ENCODE results near the gene CDH23. TPM values are rescaled to one million over a fixed set of nuclear protein-coding genes. Genes with fewer than 3 reads are reported as not detected.

Gene CDH23
- polyA plus RNA-seq, 1 donor (not counting 4 experiments of a cell fraction or from before 2014, with no cell fraction given), result 0.01 TPM

DNA sequence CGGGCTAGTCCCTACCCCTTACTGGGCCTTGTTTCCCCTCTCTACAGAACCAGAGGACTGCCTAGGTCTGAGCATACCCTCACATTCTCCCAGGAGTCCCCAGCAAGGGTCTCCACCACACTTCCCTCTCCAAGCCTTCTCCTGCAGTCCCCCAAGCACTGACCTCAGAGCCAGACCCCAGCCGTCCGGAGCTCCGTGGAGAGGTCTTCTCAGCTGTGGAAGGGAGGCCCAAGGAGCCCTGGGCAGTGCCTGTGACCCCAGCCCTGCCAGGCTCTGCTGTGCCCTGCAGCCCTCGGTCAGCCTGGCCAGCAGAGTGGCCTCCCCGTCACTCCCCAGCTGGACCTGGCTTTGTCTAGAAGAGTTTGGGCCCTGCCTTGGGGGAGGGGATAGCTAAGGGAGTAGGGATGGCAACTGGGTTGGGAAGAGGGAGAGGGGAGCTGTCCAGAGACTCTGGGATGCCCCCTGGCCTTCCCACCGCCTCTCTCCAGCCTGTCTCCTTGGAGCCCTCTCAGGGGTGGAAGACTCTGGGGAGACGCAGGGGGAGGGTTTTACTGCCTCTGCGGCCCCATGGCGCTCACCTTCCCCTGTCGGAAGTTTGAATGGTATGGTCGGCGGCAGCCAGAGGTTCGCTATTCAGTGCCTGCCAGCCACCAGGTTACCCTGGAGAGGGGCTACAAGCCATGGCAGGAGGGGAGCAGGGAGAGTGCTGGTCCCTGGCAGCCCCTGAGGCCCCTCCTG lies 322.9 kb downstream of the CDH23 start, which contains the start of gene C10orf105:
Gene C10orf105 (minus strand): TSS at position 315 of the 738 bp plus-strand sequence. CDS start 3,441 bp downstream, outside the sequence.
- no peak for TF ChIP-seq EZH2 (IDR thresholded peaks at IDR 0.05; ENCODE audit: low read length)
- TF ChIP-seq, protein P1, sequence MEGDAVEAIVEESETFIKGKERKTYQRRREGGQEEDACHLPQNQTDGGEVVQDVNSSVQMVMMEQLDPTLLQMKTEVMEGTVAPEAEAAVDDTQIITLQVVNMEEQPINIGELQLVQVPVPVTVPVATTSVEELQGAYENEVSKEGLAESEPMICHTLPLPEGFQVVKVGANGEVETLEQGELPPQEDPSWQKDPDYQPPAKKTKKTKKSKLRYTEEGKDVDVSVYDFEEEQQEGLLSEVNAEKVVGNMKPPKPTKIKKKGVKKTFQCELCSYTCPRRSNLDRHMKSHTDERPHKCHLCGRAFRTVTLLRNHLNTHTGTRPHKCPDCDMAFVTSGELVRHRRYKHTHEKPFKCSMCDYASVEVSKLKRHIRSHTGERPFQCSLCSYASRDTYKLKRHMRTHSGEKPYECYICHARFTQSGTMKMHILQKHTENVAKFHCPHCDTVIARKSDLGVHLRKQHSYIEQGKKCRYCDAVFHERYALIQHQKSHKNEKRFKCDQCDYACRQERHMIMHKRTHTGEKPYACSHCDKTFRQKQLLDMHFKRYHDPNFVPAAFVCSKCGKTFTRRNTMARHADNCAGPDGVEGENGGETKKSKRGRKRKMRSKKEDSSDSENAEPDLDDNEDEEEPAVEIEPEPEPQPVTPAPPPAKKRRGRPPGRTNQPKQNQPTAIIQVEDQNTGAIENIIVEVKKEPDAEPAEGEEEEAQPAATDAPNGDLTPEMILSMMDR (optimal IDR thresholded peaks at IDR 0.05 in 1 of 3, IDR thresholded peaks at IDR 0.05 in 1 of 3, conservative IDR thresholded peaks at IDR 0.05 in 1 of 3; ENCODE audit: extremely low read depth in 1 of 3, insufficient read depth in 2 of 3, low read length in 3 of 3), result no peak
- H4K20me1 ChIP-seq (ENCODE audit: control insufficient read depth, extremely low read depth, insufficient read depth, low read length), result no peaks in the 10 kb centered on the region
- H3K4me1 ChIP-seq (ENCODE audit: control insufficient read depth, extremely low read depth, insufficient read depth, low read length), result peaks cover 3% of the 10 kb centered on the region
- H3K9ac ChIP-seq (ENCODE audit: control insufficient read depth, extremely low read depth, insufficient read depth, low read length), result no peak within 1 kb of the TSS
- H3K4me2 ChIP-seq (ENCODE audit: control insufficient read depth, extremely low read depth, insufficient read depth, low read depth, low read length), result no peak within 1 kb of the TSS
- H3K4me3 ChIP-seq (ENCODE audit: control insufficient read depth in 2 of 3, extremely low read depth in 1 of 3, insufficient read depth in 2 of 3, low read depth in 1 of 3, low read length in 3 of 3), result no peak within 1 kb of the TSS
- no peaks in the 10 kb centered on the region for H3K9me3 ChIP-seq (ENCODE audit: control insufficient read depth, low read depth, low read length)
- no peaks in the 10 kb centered on the region for H3K79me2 ChIP-seq (ENCODE audit: control insufficient read depth, insufficient read depth, low read length)
- H2AFZ ChIP-seq (ENCODE audit: control insufficient read depth, low read length), result no peak within 1 kb of the TSS
- DNase-seq (ENCODE audit: low read depth, low spot score), result no peak
- dilution Hi-C loops (cut with MboI; ENCODE audit: extremely low pct_ligation_motif_present, low sequenced_read_pairs), result no loop called here
- no peaks in the 10 kb centered on the region for H3K36me3 ChIP-seq (ENCODE audit: control insufficient read depth in 2 of 2, extremely low read depth in 1 of 2, insufficient read depth in 2 of 2, low read length in 2 of 2)
- no peaks in the 10 kb centered on the region for H3K27me3 ChIP-seq (ENCODE audit: control insufficient read depth, extremely low read depth, insufficient read depth, low read length)
- no peak for FAIRE-seq
- no peaks in the 10 kb centered on the region for H3K9me1 ChIP-seq (ENCODE audit: control insufficient read depth, extremely low read depth, insufficient read depth, low read length)
- no peak within 1 kb of the TSS for H3K27ac ChIP-seq (ENCODE audit: control insufficient read depth, insufficient read depth, low read length)

DNA sequence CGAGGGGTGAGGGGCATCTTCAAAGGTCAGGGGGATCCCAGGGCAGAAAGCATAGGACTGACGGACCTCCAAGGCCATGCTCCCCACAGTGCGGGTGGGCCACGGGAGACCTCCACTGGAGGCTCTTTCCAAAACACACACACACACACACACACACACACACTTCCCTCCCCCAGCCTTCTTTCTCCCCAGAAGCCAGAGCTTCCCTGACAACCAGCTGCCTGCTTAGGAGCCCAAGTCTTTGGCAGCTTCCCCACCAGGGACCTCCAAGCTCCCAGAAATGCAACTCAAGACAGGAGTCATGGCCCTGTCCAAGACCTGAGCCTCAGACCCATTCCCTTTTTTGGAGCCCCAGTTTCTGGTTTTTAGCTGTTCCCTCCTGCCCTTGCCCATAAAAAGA lies 323.6 kb downstream of the CDH23 start:
- Histone ChIP-seq H3K27me3 (ENCODE audit: control insufficient read depth, extremely low read depth, insufficient read depth, low read length) (no peaks in the 10 kb centered on the region), H3K4me3 (ENCODE audit: control insufficient read depth in 2 of 3, extremely low read depth in 1 of 3, insufficient read depth in 2 of 3, low read depth in 1 of 3, low read length in 3 of 3) (no peak overlapping the region), H3K4me2 (ENCODE audit: control insufficient read depth, extremely low read depth, insufficient read depth, low read depth, low read length) (no peak overlapping the region), H3K9me1 (ENCODE audit: control insufficient read depth, extremely low read depth, insufficient read depth, low read length) (no peaks in the 10 kb centered on the region), H2AFZ (ENCODE audit: control insufficient read depth, low read length) (no peak overlapping the region), H3K79me2 (ENCODE audit: control insufficient read depth, insufficient read depth, low read length) (no peaks in the 10 kb centered on the region), H3K36me3 (ENCODE audit: control insufficient read depth in 2 of 2, extremely low read depth in 1 of 2, insufficient read depth in 2 of 2, low read length in 2 of 2) (no peaks in the 10 kb centered on the region), H3K9ac (ENCODE audit: control insufficient read depth, extremely low read depth, insufficient read depth, low read length) (no peak overlapping the region), H3K27ac (ENCODE audit: control insufficient read depth, insufficient read depth, low read length) (no peak overlapping the region), H3K4me1 (ENCODE audit: control insufficient read depth, extremely low read depth, insufficient read depth, low read length) (peaks cover 3% of the 10 kb centered on the region), H4K20me1 (ENCODE audit: control insufficient read depth, extremely low read depth, insufficient read depth, low read length) (no peaks in the 10 kb centered on the region), H3K9me3 (ENCODE audit: control insufficient read depth, low read depth, low read length) (no peaks in the 10 kb centered on the region)
- DNase-seq (ENCODE audit: low read depth, low spot score) (no peak), FAIRE-seq (no peak)
- dilution Hi-C loops (cut with MboI; ENCODE audit: extremely low pct_ligation_motif_present, low sequenced_read_pairs), result no loop called here
- TF ChIP-seq EZH2 (IDR thresholded peaks at IDR 0.05; ENCODE audit: low read length), result no peak
- TF ChIP-seq, protein P1 (optimal IDR thresholded peaks at IDR 0.05 in 1 of 3, IDR thresholded peaks at IDR 0.05 in 1 of 3, conservative IDR thresholded peaks at IDR 0.05 in 1 of 3; ENCODE audit: extremely low read depth in 1 of 3, insufficient read depth in 2 of 3, low read length in 3 of 3), result no peak
